ENCODE data around the gene SLC37A3.
"Not testable (repeated sequence)": the region's sequence is repeated elsewhere in the genome, so short reads cannot be mapped to it uniquely, and the experiment has no call there.

SLC37A3 gene

DNA sequence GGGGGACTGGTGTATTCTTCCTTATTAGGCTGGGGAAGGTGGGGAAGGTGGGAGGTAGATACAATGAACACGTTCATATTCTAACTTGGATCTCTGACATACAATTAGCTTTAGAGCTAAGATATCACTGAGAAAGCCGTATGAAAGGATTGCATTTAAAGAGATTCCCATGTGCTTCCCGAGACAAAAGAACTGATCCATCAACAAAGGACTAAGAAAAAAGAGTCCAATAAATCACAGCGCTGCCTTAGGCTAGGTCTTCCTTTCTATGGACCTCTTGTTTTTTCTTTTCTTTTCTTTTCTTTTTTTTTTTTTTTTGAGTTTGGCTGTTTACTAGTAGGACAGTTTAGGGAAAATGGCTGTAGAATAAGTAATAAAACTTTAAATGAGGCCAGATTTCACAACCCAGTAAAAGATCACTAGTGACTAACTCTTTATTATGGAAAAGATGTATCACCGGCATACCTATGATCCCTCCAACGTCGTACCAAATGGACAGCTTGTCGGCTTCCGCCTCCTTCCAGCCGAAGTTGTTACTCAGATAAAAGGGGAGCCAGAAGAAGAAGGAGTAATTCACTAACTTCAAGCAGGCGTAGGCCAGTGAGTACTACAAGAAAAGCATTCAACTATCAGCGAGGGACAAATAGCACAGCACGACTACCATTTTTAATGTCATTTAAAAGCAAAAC lies 50.0 kb downstream of the SLC37A3 start:
- Histone ChIP-seq H3K4me3 (ENCODE audit: low read length in 2 of 2) (no peak overlapping the region), H3K36me3 (ENCODE audit: control insufficient read depth in 2 of 2, insufficient read depth in 2 of 2, low read length in 2 of 2) (peaks cover 24 to 25% of the 10 kb centered on the region in 2 donors), H3K9ac (ENCODE audit: low read length in 2 of 2) (no peak overlapping the region), H3K27ac (ENCODE audit: low read length) (no peak overlapping the region), H3K27me3 (ENCODE audit: control insufficient read depth in 1 of 2, insufficient read depth in 2 of 2, low read length in 2 of 2) (no peaks in the 10 kb centered on the region), H3K9me3 (ENCODE audit: control insufficient read depth in 2 of 2, low read length in 2 of 2) (no peaks in the 10 kb centered on the region), H3K4me1 (ENCODE audit: control insufficient read depth, insufficient read depth, low read length) (peaks cover 7% of the 10 kb centered on the region)

DNA sequence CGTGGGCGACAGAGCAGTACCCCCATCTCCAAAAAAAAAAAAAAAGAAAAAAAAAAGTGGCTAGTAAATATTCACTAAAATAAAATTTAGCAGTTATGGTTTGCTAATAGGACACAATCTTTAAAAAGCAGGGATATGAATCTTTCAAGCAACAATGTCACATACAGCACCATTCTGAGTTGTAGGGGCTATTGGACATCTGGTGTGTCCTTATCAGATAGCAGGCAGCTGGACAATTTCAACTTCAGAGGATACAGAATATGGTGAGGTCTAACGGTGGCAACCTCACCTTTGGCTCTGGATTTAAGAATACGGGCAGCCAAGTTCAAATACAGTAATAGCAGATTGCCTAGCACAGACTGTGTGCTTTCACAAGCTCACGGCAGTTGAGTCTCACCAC lies 51.1 kb downstream of the SLC37A3 start:
- no peaks in the 10 kb centered on the region for H3K9me3 ChIP-seq (ENCODE audit: control insufficient read depth in 2 of 2, low read length in 2 of 2)
- H3K9ac ChIP-seq (ENCODE audit: low read length in 2 of 2), result no peak overlapping the region
- peaks cover 25% of the 10 kb centered on the region in 2 donors for H3K36me3 ChIP-seq (ENCODE audit: control insufficient read depth in 2 of 2, insufficient read depth in 2 of 2, low read length in 2 of 2)
- H3K4me1 ChIP-seq (ENCODE audit: control insufficient read depth, insufficient read depth, low read length), result peaks cover 7% of the 10 kb centered on the region
- H3K27me3 ChIP-seq (ENCODE audit: control insufficient read depth in 1 of 2, insufficient read depth in 2 of 2, low read length in 2 of 2), result no peaks in the 10 kb centered on the region
- H3K4me3 ChIP-seq (ENCODE audit: low read length in 2 of 2), result no peak overlapping the region
- no peak overlapping the region for H3K27ac ChIP-seq (ENCODE audit: low read length)

DNA sequence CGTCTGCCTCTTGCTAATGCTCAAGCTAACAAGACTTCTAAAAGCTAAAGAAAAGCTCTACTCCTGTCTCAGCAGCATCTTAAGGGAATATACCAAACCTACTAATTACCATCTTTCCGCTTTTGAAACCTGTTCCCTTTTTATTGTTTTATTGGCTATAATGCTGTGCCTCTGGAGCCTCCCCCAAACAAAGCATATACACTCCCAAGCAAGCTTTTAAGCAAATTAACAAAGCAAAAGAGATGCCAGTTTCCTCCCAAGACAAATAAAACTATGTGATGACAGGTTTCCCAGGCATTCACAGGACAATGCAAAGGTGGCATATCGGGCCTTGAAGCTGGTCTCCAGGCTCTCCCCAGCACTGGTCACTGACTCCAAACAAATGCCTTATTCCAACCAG lies 52.9 kb downstream of the SLC37A3 start:
- peaks cover 7% of the 10 kb centered on the region for H3K4me1 ChIP-seq (ENCODE audit: control insufficient read depth, insufficient read depth, low read length)
- H3K9me3 ChIP-seq (ENCODE audit: control insufficient read depth in 2 of 2, low read length in 2 of 2), result no peaks in the 10 kb centered on the region
- H3K4me3 ChIP-seq (ENCODE audit: low read length in 2 of 2), result no peak overlapping the region
- no peak overlapping the region for H3K9ac ChIP-seq (ENCODE audit: low read length in 2 of 2)
- no peaks in the 10 kb centered on the region for H3K27me3 ChIP-seq (ENCODE audit: control insufficient read depth in 1 of 2, insufficient read depth in 2 of 2, low read length in 2 of 2)
- H3K27ac ChIP-seq (ENCODE audit: low read length), result no peak overlapping the region
- H3K36me3 ChIP-seq (ENCODE audit: control insufficient read depth in 2 of 2, insufficient read depth in 2 of 2, low read length in 2 of 2), result peaks cover 23 to 26% of the 10 kb centered on the region in 2 donors

DNA sequence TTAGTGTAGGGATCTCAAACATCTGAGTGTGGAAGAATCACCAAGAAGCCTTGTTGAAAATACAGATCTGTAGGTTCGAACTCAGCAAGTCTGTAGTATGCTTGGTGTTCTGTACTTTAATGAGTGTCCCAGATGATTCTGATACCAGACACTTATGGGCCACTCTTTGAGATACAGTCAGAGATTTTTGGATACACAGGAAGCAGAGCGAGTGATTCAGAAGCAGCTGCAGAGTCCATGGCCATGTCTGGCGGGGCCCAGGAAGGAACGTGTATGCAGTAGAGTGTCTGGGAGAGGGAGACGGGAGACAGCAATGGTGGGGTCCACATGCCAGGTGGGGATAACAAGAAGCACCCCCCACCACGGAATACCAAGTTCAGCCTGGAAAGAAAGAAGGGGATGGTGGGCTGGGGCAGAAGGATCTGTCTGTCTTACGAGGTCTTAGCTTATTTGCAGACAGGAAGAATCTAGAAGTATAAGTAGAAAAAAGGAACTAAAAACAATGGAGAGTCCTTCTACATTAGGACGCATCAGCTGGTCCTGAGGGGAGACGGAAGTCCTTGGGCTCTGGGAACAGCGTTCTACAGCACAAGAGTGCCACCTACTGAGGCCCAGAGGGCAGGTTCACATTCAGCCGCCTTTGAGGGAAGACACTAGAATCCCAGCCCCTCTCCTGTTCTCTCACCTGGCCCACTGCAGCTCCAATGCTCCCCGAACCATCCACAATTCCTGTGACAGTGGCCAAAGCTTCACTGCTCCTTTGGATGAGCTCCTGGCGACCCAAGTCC lies 55.4 kb downstream of the SLC37A3 start:
- Histone ChIP-seq H3K27me3 (ENCODE audit: control insufficient read depth in 1 of 2, insufficient read depth in 2 of 2, low read length in 2 of 2) (no peaks in the 10 kb centered on the region), H3K36me3 (ENCODE audit: control insufficient read depth in 2 of 2, insufficient read depth in 2 of 2, low read length in 2 of 2) (peaks cover 16 to 26% of the 10 kb centered on the region in 2 donors), H3K9ac (ENCODE audit: low read length in 2 of 2) (no peak overlapping the region)

DNA sequence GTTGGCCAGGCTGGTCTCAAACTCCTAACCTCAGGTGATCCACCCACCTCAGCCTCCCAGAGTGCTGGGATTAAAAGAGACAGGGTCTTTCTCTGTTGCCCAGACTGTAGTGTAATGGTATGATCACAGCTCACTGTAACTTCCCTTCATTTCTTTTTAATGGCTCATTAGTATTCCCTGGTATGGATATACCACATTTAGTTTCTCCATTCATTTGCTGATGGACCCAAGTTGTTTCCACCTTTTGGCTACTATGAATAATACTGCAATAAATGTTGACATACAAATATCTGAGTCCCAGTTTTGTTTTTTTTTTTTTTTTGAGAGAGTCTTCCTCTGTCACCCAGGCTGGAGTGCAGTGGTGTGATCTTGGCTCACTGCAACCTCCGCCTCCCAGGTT lies 59.4 kb downstream of the SLC37A3 start:
- H3K27ac ChIP-seq (ENCODE audit: low read length); H3K4me3 ChIP-seq (ENCODE audit: low read length in 2 of 2); H3K9me3 ChIP-seq (ENCODE audit: control insufficient read depth in 2 of 2, low read length in 2 of 2); H3K4me1 ChIP-seq (ENCODE audit: control insufficient read depth, insufficient read depth, low read length); H3K27me3 ChIP-seq (ENCODE audit: control insufficient read depth in 1 of 2, insufficient read depth in 2 of 2, low read length in 2 of 2); H3K9ac ChIP-seq (ENCODE audit: low read length in 2 of 2): not testable (repeated sequence)
- H3K36me3 ChIP-seq (ENCODE audit: control insufficient read depth in 2 of 2, insufficient read depth in 2 of 2, low read length in 2 of 2), result peaks cover 17 to 22% of the 10 kb centered on the region in 2 donors

More for the DNA sequence above, 55.4 kb downstream of the SLC37A3 start:
- Histone ChIP-seq H3K9me3 (ENCODE audit: control insufficient read depth in 2 of 2, low read length in 2 of 2) (no peaks in the 10 kb centered on the region), H3K4me1 (ENCODE audit: control insufficient read depth, insufficient read depth, low read length) (no peaks in the 10 kb centered on the region), H3K27ac (ENCODE audit: low read length) (no peak overlapping the region), H3K4me3 (ENCODE audit: low read length in 2 of 2) (no peak overlapping the region)

DNA sequence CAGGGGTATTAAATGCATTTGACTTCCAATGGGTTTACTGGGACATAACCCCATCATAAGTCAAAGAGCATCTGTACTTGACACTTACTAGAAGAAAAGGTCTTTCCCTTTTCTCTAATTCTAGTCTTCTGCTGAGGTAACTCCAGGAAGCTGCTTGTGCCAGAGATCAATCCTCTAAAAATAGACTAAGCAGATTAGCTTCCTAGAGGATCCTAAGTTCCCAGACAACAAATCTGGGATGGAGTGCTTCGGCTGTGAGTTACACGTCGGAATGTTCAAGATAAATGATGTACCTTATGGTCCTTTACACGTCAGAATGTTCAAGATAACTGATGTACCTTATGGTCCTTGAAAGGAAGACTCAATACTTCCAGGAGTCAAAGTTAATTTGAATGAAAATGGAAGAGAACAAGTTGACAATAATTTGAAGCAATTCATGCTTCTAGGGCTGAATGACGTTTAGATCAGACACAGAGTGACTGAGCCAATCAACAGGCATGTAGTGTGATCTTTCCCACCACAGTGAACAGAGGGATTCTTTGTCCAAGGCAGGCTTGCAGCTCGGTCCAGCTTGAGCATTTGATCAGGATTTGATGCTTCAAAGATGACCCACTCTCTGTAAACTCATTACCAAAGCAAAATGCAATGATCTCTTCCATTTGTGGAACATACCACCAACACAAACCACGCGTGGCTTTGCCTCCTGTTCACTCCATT lies 63.8 kb downstream of the SLC37A3 start:
- no peaks in the 10 kb centered on the region for H3K27me3 ChIP-seq (ENCODE audit: control insufficient read depth in 1 of 2, insufficient read depth in 2 of 2, low read length in 2 of 2)
- peaks cover 7 to 12% of the 10 kb centered on the region in 2 donors for H3K36me3 ChIP-seq (ENCODE audit: control insufficient read depth in 2 of 2, insufficient read depth in 2 of 2, low read length in 2 of 2)
- no peaks in the 10 kb centered on the region for H3K9me3 ChIP-seq (ENCODE audit: control insufficient read depth in 2 of 2, low read length in 2 of 2)
- H3K27ac ChIP-seq (ENCODE audit: low read length), result no peak overlapping the region
- no peaks in the 10 kb centered on the region for H3K4me1 ChIP-seq (ENCODE audit: control insufficient read depth, insufficient read depth, low read length)
- no peak overlapping the region for H3K9ac ChIP-seq (ENCODE audit: low read length in 2 of 2)
- no peak overlapping the region for H3K4me3 ChIP-seq (ENCODE audit: low read length in 2 of 2)

DNA sequence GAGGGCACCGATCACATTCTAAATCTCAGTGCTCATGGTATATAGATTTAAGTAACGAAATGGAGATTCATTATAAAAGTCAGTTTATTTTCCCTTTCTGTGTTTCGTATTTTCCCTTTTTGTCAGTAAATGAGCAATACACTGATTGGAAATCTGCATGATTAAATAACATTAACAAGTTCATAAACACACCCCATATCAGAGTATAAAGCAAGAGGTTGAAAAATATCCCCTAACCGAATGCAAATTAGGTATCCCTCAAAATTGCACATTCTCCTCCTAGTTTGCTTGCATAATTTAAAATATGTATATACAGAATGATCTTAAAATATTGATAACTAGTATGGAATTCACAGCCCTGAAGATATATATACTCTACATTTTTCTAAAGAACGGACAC lies 64.6 kb downstream of the SLC37A3 start:
- no peaks in the 10 kb centered on the region for H3K27me3 ChIP-seq (ENCODE audit: control insufficient read depth in 1 of 2, insufficient read depth in 2 of 2, low read length in 2 of 2)
- H3K4me1 ChIP-seq (ENCODE audit: control insufficient read depth, insufficient read depth, low read length), result no peaks in the 10 kb centered on the region
- no peak overlapping the region for H3K27ac ChIP-seq (ENCODE audit: low read length)
- H3K36me3 ChIP-seq (ENCODE audit: control insufficient read depth in 2 of 2, insufficient read depth in 2 of 2, low read length in 2 of 2), result peaks cover 7 to 12% of the 10 kb centered on the region in 2 donors
- H3K9ac ChIP-seq (ENCODE audit: low read length in 2 of 2), result no peak overlapping the region
- H3K4me3 ChIP-seq (ENCODE audit: low read length in 2 of 2), result no peak overlapping the region
- H3K9me3 ChIP-seq (ENCODE audit: control insufficient read depth in 2 of 2, low read length in 2 of 2), result no peaks in the 10 kb centered on the region

DNA sequence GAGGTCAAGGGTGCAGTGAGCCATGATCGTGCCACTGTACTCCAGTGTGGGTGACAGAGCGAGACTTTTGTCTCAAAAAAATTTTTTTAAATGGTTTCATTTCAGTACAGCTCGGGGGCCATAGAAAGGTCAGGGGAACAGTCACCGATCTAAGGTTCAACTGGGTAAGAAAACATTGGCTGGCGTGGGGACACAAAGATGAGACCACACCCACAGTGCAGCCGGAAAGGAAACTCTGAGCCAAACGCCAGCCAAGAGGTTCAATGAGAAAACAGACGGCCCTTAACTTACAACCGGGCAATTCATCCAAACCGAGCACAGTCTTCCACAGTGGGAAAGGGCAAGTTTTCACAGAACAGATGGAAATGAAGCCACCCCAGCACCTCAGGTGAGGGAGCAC lies 65.1 kb downstream of the SLC37A3 start:
- no peak overlapping the region for H3K9ac ChIP-seq (ENCODE audit: low read length in 2 of 2)
- no peak overlapping the region for H3K27ac ChIP-seq (ENCODE audit: low read length)
- no peaks in the 10 kb centered on the region for H3K4me1 ChIP-seq (ENCODE audit: control insufficient read depth, insufficient read depth, low read length)
- no peaks in the 10 kb centered on the region for H3K27me3 ChIP-seq (ENCODE audit: control insufficient read depth in 1 of 2, insufficient read depth in 2 of 2, low read length in 2 of 2)
- no peaks in the 10 kb centered on the region for H3K9me3 ChIP-seq (ENCODE audit: control insufficient read depth in 2 of 2, low read length in 2 of 2)
- H3K36me3 ChIP-seq (ENCODE audit: control insufficient read depth in 2 of 2, insufficient read depth in 2 of 2, low read length in 2 of 2), result peaks cover 7 to 12% of the 10 kb centered on the region in 2 donors
- H3K4me3 ChIP-seq (ENCODE audit: low read length in 2 of 2), result no peak overlapping the region

DNA sequence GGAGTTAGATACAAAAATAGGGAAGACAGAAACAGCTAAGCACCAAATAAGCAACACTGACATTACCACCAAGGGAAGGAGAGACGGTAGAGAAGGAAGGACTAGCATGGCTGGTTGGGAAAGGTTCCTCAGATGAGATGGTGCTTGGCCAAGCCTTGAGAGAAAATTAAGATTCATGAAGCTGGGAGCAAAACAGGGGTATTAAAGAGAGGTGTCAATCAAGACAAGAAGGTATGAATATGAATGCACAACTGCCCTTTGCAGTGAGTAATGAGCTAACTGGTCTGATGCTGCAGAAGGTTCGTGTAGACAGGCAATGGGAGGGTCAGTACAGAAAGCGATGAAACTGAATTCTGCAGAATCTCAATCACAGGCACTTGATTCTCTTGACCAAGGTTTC lies 67.7 kb downstream of the SLC37A3 start:
- H3K36me3 ChIP-seq (ENCODE audit: control insufficient read depth in 2 of 2, insufficient read depth in 2 of 2, low read length in 2 of 2), result peaks cover 7 to 12% of the 10 kb centered on the region in 2 donors
- no peaks in the 10 kb centered on the region for H3K9me3 ChIP-seq (ENCODE audit: control insufficient read depth in 2 of 2, low read length in 2 of 2)
- H3K9ac ChIP-seq (ENCODE audit: low read length in 2 of 2), result no peak overlapping the region
- H3K4me1 ChIP-seq (ENCODE audit: control insufficient read depth, insufficient read depth, low read length), result peaks cover 9% of the 10 kb centered on the region
- H3K4me3 ChIP-seq (ENCODE audit: low read length in 2 of 2), result no peak overlapping the region
- H3K27me3 ChIP-seq (ENCODE audit: control insufficient read depth in 1 of 2, insufficient read depth in 2 of 2, low read length in 2 of 2), result no peaks in the 10 kb centered on the region
- H3K27ac ChIP-seq (ENCODE audit: low read length), result no peak overlapping the region

DNA sequence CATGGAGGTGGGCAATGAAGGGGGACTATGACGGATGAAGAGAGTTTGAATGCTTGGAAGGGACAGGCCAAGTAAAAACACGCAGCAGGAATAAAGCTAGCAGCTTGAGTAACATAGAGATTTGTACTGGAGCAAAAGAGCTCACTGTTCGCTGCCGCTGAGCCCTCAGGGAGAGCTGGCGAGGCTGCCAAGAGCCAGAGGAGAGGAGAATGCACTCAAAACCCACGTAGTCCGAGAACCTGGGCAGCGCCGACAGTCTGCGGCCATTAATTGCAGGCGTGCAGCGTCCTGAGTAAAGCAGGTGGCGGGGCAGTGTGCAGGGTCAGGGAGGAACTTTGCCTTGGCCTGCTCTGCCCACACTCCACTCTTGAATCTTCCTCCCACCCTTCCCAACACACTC lies 68.2 kb downstream of the SLC37A3 start:
- Histone ChIP-seq H3K36me3 (ENCODE audit: control insufficient read depth in 2 of 2, insufficient read depth in 2 of 2, low read length in 2 of 2) (peaks cover 7 to 10% of the 10 kb centered on the region in 2 donors), H3K4me1 (ENCODE audit: control insufficient read depth, insufficient read depth, low read length) (peaks cover 9% of the 10 kb centered on the region), H3K27ac (ENCODE audit: low read length) (no peak overlapping the region), H3K9ac (ENCODE audit: low read length in 2 of 2) (no peak overlapping the region), H3K27me3 (ENCODE audit: control insufficient read depth in 1 of 2, insufficient read depth in 2 of 2, low read length in 2 of 2) (no peaks in the 10 kb centered on the region), H3K4me3 (ENCODE audit: low read length in 2 of 2) (no peak overlapping the region), H3K9me3 (ENCODE audit: control insufficient read depth in 2 of 2, low read length in 2 of 2) (no peaks in the 10 kb centered on the region)

Data from stomach smooth muscle (tissue), 2 donors.